GM19372 (cell line): Measurements from ENCODE around the gene ZBTB45.
A peak's percentile ranks its signal among the peaks of the same experiment; 100 is the strongest.

Source experiments
- ATAC-seq: cut with Tn5 transposase; IDR thresholded peaks from one replicate; pipeline ENCODE4 v1.9.1; 2021; ENCODE audit warnings: mild to moderate bottlenecking, low read depth, moderate library complexity; ENCODE audit not compliant: unreplicated experiment

ZBTB45 gene

GRCh38 chr19:58555369-58555885 lies 35.8 kb upstream of the ZBTB45 start:
- no peak for ATAC-seq

DNA sequence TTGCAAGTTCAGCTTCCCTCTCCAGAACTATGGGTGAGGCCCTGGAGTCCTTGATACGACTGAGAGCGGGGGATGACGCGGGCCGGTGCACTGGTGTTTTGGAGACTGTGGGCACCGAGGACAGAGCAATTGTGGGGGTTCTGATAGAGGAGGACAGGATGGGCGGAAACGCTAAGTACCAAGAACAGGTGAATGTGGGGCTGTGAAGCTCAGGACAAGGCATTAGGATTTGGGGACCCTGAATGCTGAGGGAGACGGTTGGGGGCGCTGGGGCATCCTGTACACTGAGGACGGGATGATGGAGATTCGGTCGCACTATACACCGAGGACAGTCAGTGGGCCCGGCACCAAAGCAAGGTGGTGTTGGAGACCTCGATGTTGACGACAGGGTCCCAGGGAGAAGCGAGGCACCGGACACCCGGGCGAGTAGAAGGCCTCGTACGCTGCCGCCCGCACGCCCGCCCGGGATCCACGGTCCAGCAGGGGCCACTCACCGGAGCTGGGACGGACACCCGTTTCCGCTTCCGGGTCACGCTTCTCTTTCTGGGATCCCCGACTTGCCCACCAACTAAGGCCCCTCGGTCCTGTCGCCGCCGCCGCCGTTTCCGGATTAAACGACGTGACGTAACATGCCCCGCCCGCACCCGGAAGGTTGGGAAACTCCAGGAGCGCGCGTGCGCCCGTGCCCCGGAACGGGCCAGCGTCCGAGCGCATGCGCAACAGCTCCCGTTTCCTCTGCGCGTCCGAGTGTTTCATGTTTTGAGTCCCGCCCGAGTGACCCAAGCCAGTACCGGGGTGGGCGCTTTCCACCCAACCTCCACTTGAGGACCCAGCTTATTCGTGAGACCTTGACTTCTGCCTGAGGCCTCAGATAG lies 35.1 kb upstream of the ZBTB45 start, which contains the start of gene CHMP2A:
Gene CHMP2A, minus strand, starts transcription at position 612 of the 875 bp plus-strand sequence. CDS start 893 bp downstream, outside the sequence.
- peak; percentile 40 for ATAC-seq

DNA sequence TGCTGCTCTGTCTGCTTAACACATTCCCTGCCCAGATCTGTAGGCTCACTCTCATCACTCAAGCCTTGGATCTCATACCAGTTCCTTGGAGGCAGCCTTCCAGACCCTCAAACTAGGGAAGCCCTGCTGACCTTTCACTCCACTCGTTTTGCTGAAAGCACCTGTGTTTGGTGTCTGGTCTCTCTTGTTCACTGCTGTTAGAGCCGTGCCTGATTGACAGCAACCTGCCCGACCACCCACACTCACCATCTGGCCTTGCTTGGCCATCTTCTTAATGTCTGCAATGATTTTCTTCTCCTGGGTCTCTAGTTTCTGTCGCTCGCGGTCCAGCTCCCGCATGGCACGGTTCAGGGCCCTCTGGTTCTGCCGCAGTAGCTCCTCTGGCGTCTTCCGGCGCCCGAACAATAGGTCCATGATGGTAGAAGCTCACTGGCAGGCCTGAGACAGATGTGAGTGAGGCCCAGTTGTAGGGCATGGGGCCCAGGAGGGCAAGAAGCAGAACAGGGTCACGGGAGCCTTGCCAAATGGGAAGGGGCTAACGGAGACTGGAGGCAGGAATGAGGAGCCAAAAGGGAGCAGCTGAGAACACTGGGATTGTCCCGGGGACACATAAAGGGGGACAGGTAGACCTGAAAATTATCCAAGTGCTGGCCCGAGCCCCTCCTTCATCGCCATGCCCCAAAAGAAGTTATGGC lies 34.3 kb upstream of the ZBTB45 start:
- ATAC-seq, result no peak

- no peak for ATAC-seq
Measured at GRCh38 chr19:58552655-58553054, 33.0 kb upstream of the ZBTB45 start.

DNA sequence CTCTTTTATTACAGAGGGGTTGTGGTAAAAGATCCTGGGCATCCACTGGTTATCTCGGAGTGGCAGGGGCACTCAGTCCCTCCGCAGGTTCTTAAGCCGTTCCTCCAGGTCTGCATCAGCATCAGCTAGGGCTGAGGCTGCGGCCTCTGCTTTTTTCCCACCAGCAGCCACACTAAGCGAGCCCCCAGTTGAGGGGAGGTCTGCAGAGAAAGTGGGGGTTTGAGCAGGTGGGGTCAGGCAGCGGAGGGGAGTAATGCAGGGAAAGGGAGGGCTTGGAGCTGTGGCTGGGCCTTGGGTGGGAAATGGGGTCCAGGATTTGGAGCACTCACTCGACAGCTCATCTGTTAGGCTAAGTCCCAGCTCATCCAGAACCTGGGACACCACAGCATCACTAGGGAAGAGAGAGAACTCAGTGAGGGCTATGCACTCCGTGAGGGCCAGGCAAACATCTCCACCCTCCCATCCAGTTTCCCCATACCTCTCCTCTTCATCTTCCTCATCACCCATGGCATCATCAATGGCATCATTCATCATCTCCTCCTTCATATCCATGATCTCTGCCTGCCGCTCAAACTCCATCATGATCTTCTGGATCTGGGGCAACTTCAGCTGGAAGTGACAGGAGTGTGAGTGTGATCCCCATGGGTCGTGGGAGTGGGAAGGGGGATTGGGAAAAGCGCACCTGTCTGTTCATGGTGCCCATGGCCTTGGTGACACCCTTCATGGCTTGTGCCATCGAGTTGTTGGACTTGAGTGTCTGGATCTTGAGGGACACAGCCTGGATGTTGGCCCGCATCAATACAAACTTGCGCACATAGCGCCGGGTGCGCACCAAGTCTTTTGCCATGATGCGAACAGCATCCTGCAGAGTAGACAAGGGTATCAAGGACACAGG lies 32.2 kb upstream of the ZBTB45 start:
- ATAC-seq, result no peak

DNA sequence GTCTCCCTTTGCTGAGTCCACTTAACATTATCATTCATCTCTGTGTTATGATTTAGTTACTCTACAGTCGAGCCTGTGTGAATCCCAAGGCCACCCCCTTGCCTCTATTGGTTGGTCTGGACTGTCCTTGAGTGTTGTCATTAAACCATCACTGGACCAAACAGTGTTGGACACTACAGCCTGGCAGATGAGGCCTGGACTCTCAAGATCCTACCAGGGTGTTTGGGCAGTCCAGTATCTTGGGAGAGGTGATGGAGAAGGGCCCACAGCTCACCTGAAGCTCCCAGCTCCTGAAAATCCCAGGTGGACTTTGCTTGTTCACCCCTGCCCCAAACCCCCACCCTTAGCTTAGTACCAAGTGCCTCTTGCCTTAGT lies 31.5 kb upstream of the ZBTB45 start:
- ATAC-seq, result no peak

GRCh38 chr19:58550362-58551122 lies 30.9 kb upstream of the ZBTB45 start:
- no peak for ATAC-seq

DNA sequence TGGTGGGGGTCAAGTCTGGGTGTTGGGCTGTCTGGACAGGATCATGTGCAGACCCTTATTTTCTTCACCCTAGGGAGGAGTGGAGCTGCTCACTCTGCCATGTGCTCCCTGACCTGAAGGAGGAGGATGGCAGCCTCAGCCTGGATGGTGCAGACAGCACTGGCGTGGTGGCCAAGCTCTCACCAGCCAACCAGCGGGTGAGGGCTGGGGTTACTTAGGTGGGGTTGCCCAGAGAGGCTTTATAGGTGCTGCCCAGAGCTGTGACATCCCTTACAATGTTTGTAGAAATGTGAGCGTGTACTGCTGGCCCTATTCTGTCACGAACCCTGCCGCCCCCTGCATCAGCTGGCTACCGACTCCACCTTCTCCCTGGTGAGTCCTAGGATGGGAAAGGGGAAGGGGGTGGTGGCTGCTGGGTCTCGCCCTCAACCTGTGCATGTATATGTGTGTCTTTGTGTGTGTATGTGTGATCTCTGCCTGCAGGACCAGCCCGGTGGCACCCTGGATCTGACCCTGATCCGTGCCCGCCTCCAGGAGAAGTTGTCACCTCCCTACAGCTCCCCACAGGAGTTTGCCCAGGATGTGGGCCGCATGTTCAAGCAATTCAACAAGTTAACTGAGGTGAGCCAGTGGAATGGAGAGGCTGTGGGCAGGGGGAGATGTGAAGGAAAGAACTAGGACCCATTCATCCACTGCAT lies 30.2 kb upstream of the ZBTB45 start:
- ATAC-seq, result no peak

DNA sequence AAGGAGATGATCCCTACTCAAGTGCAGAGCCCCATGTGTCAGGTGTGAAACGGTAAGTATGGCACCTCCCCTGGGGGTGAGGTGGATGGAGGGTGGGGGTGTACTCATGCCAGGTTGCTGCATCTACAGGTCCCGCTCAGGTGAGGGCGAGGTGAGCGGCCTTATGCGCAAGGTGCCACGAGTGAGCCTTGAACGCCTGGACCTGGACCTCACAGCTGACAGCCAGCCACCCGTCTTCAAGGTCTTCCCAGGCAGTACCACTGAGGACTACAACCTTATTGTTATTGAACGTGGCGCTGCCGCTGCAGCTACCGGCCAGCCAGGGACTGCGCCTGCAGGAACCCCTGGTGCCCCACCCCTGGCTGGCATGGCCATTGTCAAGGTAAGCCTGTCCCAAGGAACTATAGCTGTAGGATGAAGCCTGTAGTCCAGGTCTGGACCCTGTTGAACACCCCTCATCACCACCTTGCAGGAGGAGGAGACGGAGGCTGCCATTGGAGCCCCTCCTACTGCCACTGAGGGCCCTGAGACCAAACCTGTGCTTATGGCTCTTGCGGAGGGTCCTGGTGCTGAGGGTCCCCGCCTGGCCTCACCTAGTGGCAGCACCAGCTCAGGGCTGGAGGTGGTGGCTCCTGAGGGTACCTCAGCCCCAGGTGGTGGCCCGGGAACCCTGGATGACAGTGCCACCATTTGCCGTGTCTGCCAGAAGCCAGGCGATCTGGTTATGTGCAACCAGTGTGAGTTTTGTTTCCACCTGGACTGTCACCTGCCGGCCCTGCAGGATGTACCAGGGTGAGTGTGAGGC lies 29.5 kb upstream of the ZBTB45 start:
- ATAC-seq, result no peak

DNA sequence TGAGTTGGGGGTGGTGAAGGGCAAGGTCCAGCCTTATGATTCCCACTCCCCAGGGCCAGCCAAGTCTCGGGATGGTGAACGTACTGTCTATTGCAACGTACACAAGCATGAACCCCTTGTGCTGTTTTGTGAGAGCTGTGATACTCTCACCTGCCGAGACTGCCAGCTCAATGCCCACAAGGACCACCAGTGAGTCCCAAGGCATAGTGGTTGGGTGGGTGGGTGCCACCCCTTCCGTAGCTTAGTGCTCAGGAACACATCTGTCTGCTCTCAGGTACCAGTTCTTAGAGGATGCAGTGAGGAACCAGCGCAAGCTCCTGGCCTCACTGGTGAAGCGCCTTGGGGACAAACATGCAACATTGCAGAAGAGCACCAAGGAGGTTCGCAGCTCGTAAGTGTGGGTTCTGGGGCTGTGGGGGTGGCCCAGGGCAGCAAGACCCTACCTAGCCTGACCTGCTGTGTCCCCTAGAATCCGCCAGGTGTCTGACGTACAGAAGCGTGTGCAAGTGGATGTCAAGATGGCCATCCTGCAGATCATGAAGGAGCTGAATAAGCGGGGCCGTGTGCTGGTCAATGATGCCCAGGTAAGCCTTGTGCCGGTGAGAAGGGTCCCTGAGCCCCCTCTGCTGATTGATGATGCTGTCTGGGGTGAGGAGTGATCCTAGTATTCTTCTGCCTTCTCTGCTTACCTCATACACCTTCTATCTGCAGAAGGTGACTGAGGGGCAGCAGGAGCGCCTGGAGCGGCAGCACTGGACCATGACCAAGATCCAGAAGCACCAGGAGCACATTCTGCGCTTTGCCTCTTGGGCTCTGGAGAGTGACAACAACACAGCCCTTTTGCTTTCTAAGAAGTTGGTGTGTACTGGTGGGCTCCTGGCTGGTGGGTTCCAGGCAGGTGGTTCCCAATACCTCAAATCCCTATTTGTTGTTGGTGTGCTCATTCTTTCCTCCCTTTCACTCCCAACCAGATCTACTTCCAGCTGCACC lies 28.0 kb upstream of the ZBTB45 start:
- ATAC-seq, result no peak

DNA sequence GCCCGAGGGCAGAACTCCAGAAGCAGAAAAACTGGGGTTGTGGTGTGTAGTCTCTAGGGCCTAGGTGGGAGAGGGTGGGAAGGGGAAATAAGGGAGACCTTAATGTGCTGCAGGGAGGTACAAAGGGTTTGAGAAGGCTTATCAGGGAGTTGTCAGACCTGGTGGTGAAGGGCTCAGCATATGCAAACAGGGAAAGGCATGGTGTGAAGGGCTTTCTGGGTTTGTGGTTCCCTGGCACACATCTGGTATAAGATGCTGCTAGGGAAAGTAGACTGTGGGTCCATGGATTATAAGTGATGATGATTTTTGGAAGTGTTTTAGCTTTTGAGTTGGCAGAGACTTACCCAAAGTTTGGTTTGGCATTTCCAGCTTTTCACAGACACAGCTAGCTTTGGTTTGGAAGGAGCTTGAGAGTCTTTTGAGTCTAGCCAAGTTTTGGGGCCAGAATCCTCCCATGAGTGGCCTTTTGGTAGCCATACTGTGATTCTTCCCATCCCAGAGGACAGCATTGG lies 26.5 kb upstream of the ZBTB45 start:
- no peak for ATAC-seq

DNA sequence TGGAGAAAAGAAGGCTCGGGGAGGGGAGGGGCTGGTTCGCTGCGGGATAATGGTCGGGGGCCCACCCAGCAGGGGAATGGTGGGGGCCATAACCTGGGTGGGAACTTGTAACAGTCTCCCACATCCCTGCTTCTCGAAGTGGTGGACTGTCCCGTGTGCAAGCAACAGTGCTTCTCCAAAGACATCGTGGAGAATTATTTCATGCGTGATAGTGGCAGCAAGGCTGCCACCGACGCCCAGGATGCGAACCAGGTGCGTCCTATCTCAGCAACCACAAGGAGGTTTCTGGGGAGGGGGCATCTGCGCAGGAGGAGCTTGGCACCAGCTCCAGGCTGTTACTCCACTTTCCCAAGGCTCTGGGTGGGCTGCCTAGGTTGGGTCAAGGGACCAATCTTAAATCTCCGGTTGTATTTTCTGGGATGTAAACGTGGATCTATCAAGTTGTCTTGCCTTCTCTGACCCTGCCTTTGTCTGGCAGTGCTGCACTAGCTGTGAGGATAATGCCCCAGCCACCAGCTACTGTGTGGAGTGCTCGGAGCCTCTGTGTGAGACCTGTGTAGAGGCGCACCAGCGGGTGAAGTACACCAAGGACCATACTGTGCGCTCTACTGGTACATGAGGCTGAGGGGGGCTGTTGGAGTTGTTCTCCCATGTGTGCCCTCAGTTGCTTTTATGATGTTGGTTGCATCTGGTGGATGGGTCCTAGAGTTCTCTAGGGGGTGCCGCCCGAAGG lies 25.8 kb upstream of the ZBTB45 start:
- no peak for ATAC-seq

- peak; percentile 52 for ATAC-seq
Measured at GRCh38 chr19:58544591-58545285, 25.1 kb upstream of the ZBTB45 start.

DNA sequence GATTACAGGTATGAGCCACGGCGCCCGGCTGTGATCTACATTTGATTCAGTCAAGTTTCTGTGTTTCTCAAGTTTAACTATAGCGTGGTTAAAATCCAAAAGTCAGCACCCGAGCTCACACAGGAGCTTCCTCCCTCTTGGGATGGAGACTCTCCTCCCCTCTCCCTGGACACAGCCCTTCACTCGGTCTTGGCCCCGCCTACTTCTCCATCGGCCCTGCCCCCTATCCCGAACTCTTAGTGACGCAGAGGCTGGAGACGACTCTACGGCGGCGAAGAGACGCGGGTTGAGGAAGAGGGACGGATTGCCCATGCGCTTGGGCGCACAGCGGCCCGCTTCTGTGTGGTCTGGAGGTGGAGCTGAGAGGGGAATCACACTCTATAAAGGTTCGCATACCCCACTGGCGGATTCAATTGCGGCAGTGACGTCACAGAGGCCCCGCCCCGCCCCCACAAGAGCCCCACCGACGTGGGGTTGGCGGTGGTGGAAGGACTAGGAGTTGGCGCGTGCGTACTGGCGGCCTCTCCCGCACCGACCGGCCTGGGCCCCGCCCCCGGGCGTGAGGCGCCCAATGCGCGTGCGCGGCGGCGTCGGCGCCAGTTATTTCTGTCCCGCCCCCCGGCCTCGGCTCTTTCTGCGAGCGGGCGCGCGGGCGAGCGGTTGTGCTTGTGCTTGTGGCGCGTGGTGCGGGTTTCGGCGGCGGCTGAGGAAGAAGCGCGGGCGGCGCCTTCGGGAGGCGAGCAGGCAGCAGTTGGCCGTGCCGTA lies 24.4 kb upstream of the ZBTB45 start, which contains the start of gene TRIM28:
Gene TRIM28, plus strand, starts transcription at position 239 of the 765 bp plus-strand sequence. CDS start 694 bp downstream, outside the sequence.
- ATAC-seq, result peak; percentile 77
